T-cell (primary cell): ENCODE measurements around the gene SPG7. TPM values are rescaled to one million over a fixed set of nuclear protein-coding genes. Genes with fewer than 3 reads are reported as not detected.
"Not testable (repeated sequence)": the region's sequence is repeated elsewhere in the genome, so short reads cannot be mapped to it uniquely, and the experiment has no call there.

ENCODE experiments used
- ATAC-seq, 4 experiments: fragments of 200-7000 bp in 3 of 4; fragments of 150-1000 bp in 1 of 4; cut with Tn5 transposase; replicated peaks in 1 of 4; 1 replicate in 3 of 4; 2 replicates in 1 of 4; pipeline ENCODE4 v1.10.0; 2021; ENCODE audit warnings: moderate library complexity in 3 of 4, mild to moderate bottlenecking in 2 of 4, moderate number of reproducible peaks in 1 of 4
- CTCF ChIA-PET, 2 donors: fragments of 300-600 bp; sonication (Branson Sonifier 250); formaldehyde crosslinking; loops; one replicate each; lab custom pipeline; 2022; ENCODE audit warnings: antibody characterized with exemption in 2 of 2; lab: Charles Lee
- POLR2A ChIA-PET, 2 donors: fragments of 300-600 bp; sonication (Branson Sonifier 250); formaldehyde crosslinking; loops; one replicate each; lab custom pipeline; 2022; ENCODE audit warnings: antibody characterized with exemption in 2 of 2; lab: Charles Lee
- DNase-seq, 35 experiments: peaks; one replicate each; pipeline versions ENCODE4 v3.0.0 to v3.0.0-alpha.2; 2013 to 2023
- H3K27ac ChIP-seq: one replicate; pipeline ENCODE4 v1.5.1; 2013; ENCODE audit warnings: low read length
- H3K27me3 ChIP-seq, 2 experiments: replicated peaks in 1 of 2; 1 replicate in 1 of 2; 2 replicates in 1 of 2; pipeline versions ENCODE4 v1.6.1 to v1.7.0; 2013; ENCODE audit warnings: low read length in 1 of 2, mixed read lengths in 1 of 2; ENCODE audit not compliant: control insufficient read depth in 2 of 2, insufficient read depth in 2 of 2; ENCODE audit errors: extremely low read depth in 1 of 2
- H3K36me3 ChIP-seq, 2 donors: 1 replicate in 1 of 2; 2 replicates in 1 of 2; pipeline versions ENCODE4 v1.6.1 to v1.7.0; 2013; ENCODE audit warnings: low read length in 1 of 2; ENCODE audit not compliant: control insufficient read depth in 2 of 2, insufficient read depth in 1 of 2; ENCODE audit errors: extremely low read depth in 1 of 2
- H3K4me1 ChIP-seq, 2 experiments: 1 replicate in 1 of 2; 2 replicates in 1 of 2; pipeline versions ENCODE4 v1.6.1 to v1.7.0; 2013; ENCODE audit warnings: low read length in 2 of 2, mixed read lengths in 1 of 2; ENCODE audit not compliant: insufficient read depth in 2 of 2, control insufficient read depth in 1 of 2; ENCODE audit errors: extremely low read depth in 1 of 2
- H3K4me3 ChIP-seq, 2 donors: 1 replicate in 1 of 2; 2 replicates in 1 of 2; pipeline versions ENCODE4 v1.5.1 to v1.7.0; 2013; ENCODE audit warnings: mild to moderate bottlenecking in 2 of 2, low read length in 1 of 2, moderate library complexity in 1 of 2; ENCODE audit not compliant: control insufficient read depth in 1 of 2; ENCODE audit errors: extremely low read depth in 1 of 2
- H3K9me3 ChIP-seq: 2 replicates; pipeline ENCODE4 v1.7.0; 2013
- H3K27ac Mint-ChIP-seq, 2 donors: one replicate each; pipeline ENCODE4 v1.8.0; 2020 to 2021; ENCODE audit warnings: mild to moderate bottlenecking in 2 of 2, mixed read lengths in 2 of 2
- H3K27me3 Mint-ChIP-seq, 2 donors: one replicate each; pipeline ENCODE4 v1.8.0; 2021 to 2022; ENCODE audit warnings: mixed read lengths in 2 of 2
- H3K36me3 Mint-ChIP-seq: one replicate; pipeline ENCODE4 v1.8.0; 2021; ENCODE audit warnings: mixed read lengths
- H3K4me1 Mint-ChIP-seq, 3 donors: one replicate each; pipeline ENCODE4 v1.8.0; 2020 to 2022; ENCODE audit warnings: mixed read lengths in 3 of 3, mild to moderate bottlenecking in 1 of 3
- H3K4me3 Mint-ChIP-seq, 3 donors: one replicate each; pipeline ENCODE4 v1.8.0; 2020 to 2022; ENCODE audit warnings: mild to moderate bottlenecking in 3 of 3, mixed read lengths in 3 of 3, moderate library complexity in 3 of 3
- H3K9me3 Mint-ChIP-seq, 3 donors: one replicate each; pipeline ENCODE4 v1.8.0; 2020 to 2022; ENCODE audit warnings: mixed read lengths in 3 of 3
- WGBS: methylation state at CpG from one replicate; pipeline ENCODE4 v1.1.5; 2013; ENCODE audit warnings: missing lambda C conversion rate; ENCODE audit not compliant: insufficient coverage; 5-methylcytosine and 5-hydroxymethylcytosine counted together
- total RNA-seq, 35 experiments: library from RNA in 6 of 35; stranded (reverse) in 6 of 35; fragments of 120-200 nt in 1 of 35; gene quantifications; one replicate each; pipeline versions ENCODE4 v1.2.1 to v1.2.4 and lab custom pipeline; 2013 to 2026

Gene SPG7
- total RNA-seq, 5 donors from 2014 or later (not counting 1 experiment from before 2014, with no cell fraction given), result 161 to 203 (median 184) TPM

DNA sequence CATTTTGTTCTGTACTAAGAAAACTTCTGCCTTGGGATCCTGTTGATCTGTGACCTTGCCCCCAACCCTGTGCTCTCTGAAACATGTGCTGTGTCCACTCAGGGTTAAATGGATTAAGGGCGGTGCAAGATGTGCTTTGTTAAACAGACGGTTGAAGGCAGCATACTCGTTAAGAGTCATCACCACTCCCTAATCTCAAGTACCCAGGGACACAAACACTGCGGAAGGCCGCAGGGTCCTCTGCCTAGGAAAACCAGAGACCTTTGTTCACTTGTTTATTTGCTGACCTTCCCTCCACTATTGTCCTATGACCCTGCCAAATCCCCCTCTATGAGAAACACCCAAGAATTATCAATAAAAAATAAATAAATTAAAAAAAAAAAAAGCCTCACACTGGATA lies 44.9 kb upstream of the SPG7 start:
- H3K4me3 Mint-ChIP-seq, H3K27me3 ChIP-seq, H3K9me3 Mint-ChIP-seq, H3K27me3 Mint-ChIP-seq, H3K27ac ChIP-seq, H3K9me3 ChIP-seq, H3K4me3 ChIP-seq, H3K36me3 ChIP-seq, ATAC-seq, POLR2A ChIA-PET, CTCF ChIA-PET, DNase-seq, H3K27ac Mint-ChIP-seq: not testable (repeated sequence)
- peaks cover 10% of the 10 kb centered on the region for H3K36me3 Mint-ChIP-seq
- H3K4me1 Mint-ChIP-seq, result peaks cover 78 to 83% (median 79%) of the 10 kb centered on the region in 3 donors
- no CpG with 5 or more reads among the region's 5 CpGs for WGBS
- H3K4me1 ChIP-seq, result peaks cover 7 to 64% of the 10 kb centered on the region in 2 experiments

GRCh38 chr16:89466920-89467319 lies 41.3 kb upstream of the SPG7 start:
- H3K27me3 ChIP-seq, result no peaks in the 10 kb centered on the region
- ChIA-PET CTCF (interaction anchor here (1.6 kb wide), 3 partner anchors 11 to 15 kb away, joined by 3 to 4 read pairs (median 3); no protein-coding TSS in a partner anchor), POLR2A (interaction anchor here (0.6 to 1.2 kb wide), 3 partner anchors 17 kb away, joined by 4 to 10 read pairs (median 6); no protein-coding TSS in a partner anchor)
- Mint-ChIP-seq H3K27me3 (no peaks in the 10 kb centered on the region), H3K27ac (peak overlapping the region in 1 of 2 donors; percentile 19), H3K4me1 (peaks cover 72 to 83% (median 78%) of the 10 kb centered on the region in 3 donors), H3K36me3 (peaks cover 9% of the 10 kb centered on the region), H3K4me3 (peak overlapping the region in 1 of 3 donors; percentile 44), H3K9me3 (no peaks in the 10 kb centered on the region)
- peaks cover 0 to 3% of the 10 kb centered on the region in 2 donors for H3K36me3 ChIP-seq
- H3K27ac ChIP-seq, result no peak overlapping the region
- no peak for ATAC-seq
- no peak for DNase-seq
- H3K4me3 ChIP-seq, result no peak overlapping the region
- peaks cover 9 to 68% of the 10 kb centered on the region in 2 experiments for H3K4me1 ChIP-seq
- no peaks in the 10 kb centered on the region for H3K9me3 ChIP-seq
- 92% methylated on average over 2 of the region's 5 CpGs for WGBS

GRCh38 chr16:89467382-89467781 lies 40.8 kb upstream of the SPG7 start:
- ATAC-seq, result peak in 1 of 4 experiments; percentile 30
- Histone ChIP-seq H3K27me3 (no peaks in the 10 kb centered on the region), H3K4me1 (peaks cover 14 to 72% of the 10 kb centered on the region in 2 experiments), H3K27ac (no peak overlapping the region), H3K4me3 (no peak overlapping the region), H3K36me3 (peaks cover 0 to 3% of the 10 kb centered on the region in 2 donors), H3K9me3 (no peaks in the 10 kb centered on the region)
- Mint-ChIP-seq H3K27me3 (no peaks in the 10 kb centered on the region), H3K27ac (peak overlapping the region; percentile 64 to 65), H3K36me3 (peaks cover 9% of the 10 kb centered on the region), H3K4me1 (peaks cover 74 to 86% (median 81%) of the 10 kb centered on the region in 3 donors), H3K9me3 (no peaks in the 10 kb centered on the region), H3K4me3 (peak overlapping the region in 1 of 3 donors; percentile 44)
- no peak for DNase-seq
- WGBS, result 90% methylated on average over 2 of the region's 7 CpGs
- ChIA-PET POLR2A (interaction anchor here (0.6 to 1.2 kb wide), 2 partner anchors 16 to 17 kb away, joined by 4 to 10 read pairs; no protein-coding TSS in a partner anchor), CTCF (interaction anchor here (1.6 kb wide), 3 partner anchors 12 to 14 kb away, joined by 3 to 4 read pairs (median 3); no protein-coding TSS in a partner anchor)

- H3K36me3 ChIP-seq, result no peaks in the 10 kb centered on the region
- H3K4me3 ChIP-seq, result no peak overlapping the region
- DNase-seq (peak in 1 of 35 experiments; percentile 45), ATAC-seq (peak in 2 of 4 experiments; percentile 24)
- ChIA-PET POLR2A (interaction anchor here (0.5 to 0.8 kb wide), 3 partner anchors 14 to 220 kb away, joined by 3 to 7 read pairs (median 4); no protein-coding TSS in a partner anchor), CTCF (interaction anchor here (0.5 to 1.8 kb wide), 5 partner anchors 11 to 138 kb away, joined by 3 to 6 read pairs (median 3); no protein-coding TSS in a partner anchor)
- no peaks in the 10 kb centered on the region for H3K27me3 ChIP-seq
- H3K4me1 Mint-ChIP-seq, result peaks cover 89 to 94% (median 90%) of the 10 kb centered on the region in 3 donors
- H3K4me1 ChIP-seq, result peaks cover 58 to 96% of the 10 kb centered on the region in 2 experiments
- H3K27ac Mint-ChIP-seq, result peak overlapping the region; percentile 29 to 62
- H3K27ac ChIP-seq, result no peak overlapping the region
- H3K9me3 Mint-ChIP-seq, result no peaks in the 10 kb centered on the region
- no peaks in the 10 kb centered on the region for H3K27me3 Mint-ChIP-seq
- H3K36me3 Mint-ChIP-seq, result peaks cover 13% of the 10 kb centered on the region
- no CpG with 5 or more reads among the region's 2 CpGs for WGBS
- peak overlapping the region; percentile 32 to 81 (median 57) for H3K4me3 Mint-ChIP-seq
- H3K9me3 ChIP-seq, result no peaks in the 10 kb centered on the region
These were observed 35.5 kb upstream of the SPG7 start for GRCh38 chr16:89472711-89473075.

DNA sequence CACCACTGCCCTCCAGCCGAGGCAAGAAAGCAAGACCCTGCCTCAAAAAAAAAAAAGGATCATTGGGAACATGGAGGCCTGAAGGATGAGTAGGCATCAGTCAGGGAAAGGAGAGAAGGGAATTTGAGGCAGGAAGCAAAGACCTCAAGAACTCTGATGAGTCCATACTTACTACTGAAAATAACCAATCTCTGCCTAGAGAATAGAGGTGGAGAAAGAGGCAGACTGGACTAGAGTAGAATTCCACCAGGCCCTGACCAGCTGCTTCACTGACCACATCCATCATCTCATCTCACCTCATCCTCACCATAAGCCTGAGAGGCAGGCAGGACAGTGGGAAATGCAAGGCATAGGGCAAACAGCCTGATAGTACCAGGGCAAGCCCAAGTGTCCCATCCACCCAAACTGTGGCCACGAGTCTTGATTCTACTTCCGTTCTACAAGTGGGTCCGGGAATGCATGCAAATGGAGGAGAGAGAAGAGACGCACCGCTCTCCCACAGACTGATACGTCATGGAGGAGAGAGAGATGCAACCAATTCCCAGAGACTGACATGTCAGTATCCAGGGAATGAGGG lies 35.0 kb upstream of the SPG7 start:
- Mint-ChIP-seq H3K36me3 (peaks cover 12% of the 10 kb centered on the region), H3K4me3 (peak overlapping the region in 2 of 3 donors; percentile 31 to 81), H3K27me3 (no peaks in the 10 kb centered on the region), H3K27ac (peak overlapping the region; percentile 55 to 65), H3K9me3 (no peaks in the 10 kb centered on the region), H3K4me1 (peaks cover 89 to 93% (median 89%) of the 10 kb centered on the region in 3 donors)
- Histone ChIP-seq H3K4me3 (peak overlapping the region in 1 of 2 donors; percentile 12), H3K9me3 (no peaks in the 10 kb centered on the region), H3K27me3 (no peaks in the 10 kb centered on the region), H3K27ac (no peak overlapping the region), H3K36me3 (no peaks in the 10 kb centered on the region), H3K4me1 (peaks cover 63 to 96% of the 10 kb centered on the region in 2 experiments)
- 83% methylated on average over 1 of the region's 7 CpGs for WGBS
- ChIA-PET POLR2A (interaction anchor here in 1 of 2 donors (0.6 kb wide), 1 partner anchor 16 kb away, joined by 4 read pairs; no protein-coding TSS in a partner anchor), CTCF (interaction anchor here (0.5 to 1.8 kb wide), 5 partner anchors 11 to 139 kb away, joined by 3 to 6 read pairs (median 3); no protein-coding TSS in a partner anchor)
- DNase-seq (no peak), ATAC-seq (no peak)

DNA sequence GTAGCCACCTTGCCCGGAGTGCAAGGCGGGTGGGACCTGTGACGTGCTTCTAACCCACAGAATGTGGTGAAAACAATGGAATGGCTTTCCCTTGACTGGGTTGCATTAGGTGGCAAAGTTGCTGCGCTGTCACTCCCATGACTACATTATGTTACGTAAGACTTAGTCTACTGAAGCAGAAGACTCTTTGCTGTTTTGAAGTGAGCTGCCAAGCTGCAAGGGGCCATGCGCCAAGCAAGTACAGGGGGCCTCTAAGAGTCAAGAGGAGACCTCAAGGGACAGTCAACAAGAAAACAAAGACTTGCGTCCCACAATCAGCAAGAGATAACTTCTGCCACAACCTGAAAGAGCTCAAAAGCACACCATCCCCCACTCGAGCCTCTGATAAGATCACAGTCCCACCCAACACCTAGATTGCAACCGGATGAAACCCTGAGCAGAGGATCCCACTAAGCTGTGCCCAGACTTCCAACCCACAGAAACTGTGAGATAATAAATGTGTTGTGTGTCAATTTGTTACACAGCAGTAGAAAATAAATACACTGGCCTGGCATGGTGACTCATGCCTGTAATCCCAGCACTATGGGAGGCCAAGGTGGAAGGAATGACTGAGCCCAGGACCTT lies 34.3 kb upstream of the SPG7 start:
- POLR2A ChIA-PET, result interaction anchor here (0.6 to 1.3 kb wide), 5 partner anchors 10 to 183 kb away, joined by 3 to 6 read pairs (median 5); no protein-coding TSS in a partner anchor
- DNase-seq, result peak in 1 of 35 experiments; percentile 12
- Histone ChIP-seq H3K36me3 (no peaks in the 10 kb centered on the region), H3K4me3 (peak overlapping the region in 1 of 2 donors; percentile 40), H3K4me1 (peaks cover 66 to 97% of the 10 kb centered on the region in 2 experiments), H3K9me3 (no peaks in the 10 kb centered on the region), H3K27me3 (no peaks in the 10 kb centered on the region), H3K27ac (no peak overlapping the region)
- Mint-ChIP-seq H3K4me3 (peak overlapping the region; percentile 35 to 81 (median 42)), H3K27me3 (no peaks in the 10 kb centered on the region), H3K9me3 (no peaks in the 10 kb centered on the region), H3K27ac (peak overlapping the region; percentile 65 to 66), H3K36me3 (peaks cover 14% of the 10 kb centered on the region), H3K4me1 (peaks cover 90 to 94% (median 93%) of the 10 kb centered on the region in 3 donors)
- CTCF ChIA-PET, result interaction anchor here (0.6 to 1.2 kb wide), 3 partner anchors 36 to 339 kb away, joined by 3 to 4 read pairs (median 3); no protein-coding TSS in a partner anchor
- 89% methylated on average over 3 of the region's 9 CpGs for WGBS
- ATAC-seq, result peak in 2 of 4 experiments; percentile 42 to 53
